Measurements from ENCODE around the gene KRT9. TPM values are rescaled to one million over a fixed set of nuclear protein-coding genes. Genes with fewer than 3 reads are reported as not detected.
"Not testable (repeated sequence)": the region's sequence is repeated elsewhere in the genome, so short reads cannot be mapped to it uniquely, and the experiment has no call there.

Gene KRT9
- total RNA-seq, 8 experiments from 2014 or later = 0.11 to 1.5 (median 0.46) TPM; not detected in 1

GRCh38 chr17:41580244-41580575 is 8.4 kb upstream of the KRT9 start:
- H3K4me3 ChIP-seq = no peak overlapping the region
- peaks cover 0 to 6% of the 10 kb centered on the region in 2 donors for H3K4me1 ChIP-seq (replicated peaks in 1 of 2)
- H3K27ac ChIP-seq = no peak overlapping the region
- in situ Hi-C loops (cut with MboI; ENCODE audit: low pct_unique_long_range_greater_than_20kb in 2 of 9, low sequenced_read_pairs in 9 of 9, unreplicated experiment in 9 of 9) = no loop called here
- 100% methylated on average over 1 of the region's 2 CpGs; no CpG with 5 or more reads in 9 of the 10 experiments for WGBS, 10 experiments
- no peak for ATAC-seq (replicated peaks in 6 of 8)

- Histone ChIP-seq H3K4me3 (no peak overlapping the region), H3K4me1 (replicated peaks in 1 of 2) (peaks cover 0 to 6% of the 10 kb centered on the region in 2 donors), H3K27ac (no peak overlapping the region)
- whole genome bisulfite sequencing, 10 experiments = 0 to 71% (median 32%) methylated on average over 1 to 9 of the region's 18 CpGs; no CpG with 5 or more reads in 2 of the 10 experiments
- peak; percentile 72 to 97 (median 92) for ATAC-seq (replicated peaks in 6 of 8)
- in situ Hi-C loops (cut with MboI; ENCODE audit: low pct_unique_long_range_greater_than_20kb in 2 of 9, low sequenced_read_pairs in 9 of 9, unreplicated experiment in 9 of 9) = no loop called here
Measured at GRCh38 chr17:41579484-41580243, 7.8 kb upstream of the KRT9 start.

DNA sequence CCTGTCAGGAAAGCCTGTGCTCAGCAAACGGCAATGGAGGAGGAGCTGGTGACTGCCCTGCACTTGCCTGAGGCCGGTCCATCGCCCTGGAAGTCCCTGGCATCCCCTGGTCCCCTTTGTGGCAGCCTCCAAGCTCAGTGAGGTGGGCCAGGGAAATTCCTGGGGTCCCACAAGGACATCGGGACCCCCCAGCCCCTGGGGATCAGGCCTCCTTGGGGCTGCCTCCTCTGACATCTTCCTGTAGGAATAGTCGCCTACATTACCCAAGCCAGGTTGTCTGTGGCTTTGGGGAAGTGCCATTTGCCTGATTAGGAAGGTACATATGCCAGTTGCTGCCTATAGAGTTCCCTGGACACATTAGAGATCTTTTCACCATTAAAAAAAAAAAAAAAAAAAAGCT is 7.1 kb upstream of the KRT9 start:
- H3K4me3 ChIP-seq = no peak overlapping the region
- in situ Hi-C loops (cut with MboI; ENCODE audit: low pct_unique_long_range_greater_than_20kb in 2 of 9, low sequenced_read_pairs in 9 of 9, unreplicated experiment in 9 of 9) = no loop called here
- WGBS, 10 experiments = 17 to 89% (median 70%) methylated on average over 1 to 4 of the region's 5 CpGs; no CpG with 5 or more reads in 3 of the 10 experiments

GRCh38 chr17:41578538-41578937 is 6.7 kb upstream of the KRT9 start:
- ATAC-seq (replicated peaks in 6 of 8) = no peak
- 60 to 100% (median 80%) methylated on average over 1 of the region's 1 CpG; no CpG with 5 or more reads in 5 of the 10 experiments for WGBS, 10 experiments

More for the DNA sequence above, 7.1 kb upstream of the KRT9 start:
- H3K4me1 ChIP-seq (replicated peaks in 1 of 2) = peaks cover 0 to 6% of the 10 kb centered on the region in 2 donors
- ATAC-seq (replicated peaks in 6 of 8) = no peak
- H3K27ac ChIP-seq = no peak overlapping the region

GRCh38 chr17:41576740-41577139 is 4.9 kb upstream of the KRT9 start:
- ATAC-seq (replicated peaks in 6 of 8); in situ Hi-C loops (cut with MboI; ENCODE audit: low pct_unique_long_range_greater_than_20kb in 2 of 9, low sequenced_read_pairs in 9 of 9, unreplicated experiment in 9 of 9); H3K4me3 ChIP-seq; H3K27ac ChIP-seq: not testable (repeated sequence)
- H3K4me1 ChIP-seq (replicated peaks in 1 of 2) = peaks cover 10 to 16% of the 10 kb centered on the region in 2 donors
- WGBS, 10 experiments = 50 to 100% methylated on average over 1 of the region's 4 CpGs; no CpG with 5 or more reads in 8 of the 10 experiments

More at GRCh38 chr17:41578538-41578937, 6.7 kb upstream of the KRT9 start:
- no peak overlapping the region for H3K27ac ChIP-seq
- peaks cover 0 to 6% of the 10 kb centered on the region in 2 donors for H3K4me1 ChIP-seq (replicated peaks in 1 of 2)
- in situ Hi-C loops (cut with MboI; ENCODE audit: low pct_unique_long_range_greater_than_20kb in 2 of 9, low sequenced_read_pairs in 9 of 9, unreplicated experiment in 9 of 9) = no loop called here
- H3K4me3 ChIP-seq = no peak overlapping the region

DNA sequence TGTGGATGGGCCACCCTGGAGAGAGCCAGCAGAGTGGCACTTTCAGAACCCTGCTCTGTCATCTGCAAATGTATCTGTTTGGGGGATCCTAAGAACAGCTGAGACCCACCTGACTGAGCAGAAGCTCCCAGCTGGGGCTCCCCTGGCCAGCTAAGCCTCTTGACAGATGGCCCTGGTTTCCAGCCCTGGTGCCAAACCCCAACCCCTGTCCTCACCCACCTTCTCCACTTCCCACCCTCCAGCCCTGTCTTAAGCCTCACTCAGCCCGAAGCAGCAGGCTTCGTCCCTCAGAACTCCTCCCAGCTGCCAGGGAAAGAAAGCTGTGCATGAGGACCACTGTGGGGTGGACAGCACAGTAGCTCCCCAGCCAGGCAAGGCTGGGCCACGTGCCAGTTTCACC is 3.5 kb upstream of the KRT9 start:
- H3K4me1 ChIP-seq (replicated peaks in 1 of 2) = peaks cover 14 to 19% of the 10 kb centered on the region in 2 donors
- in situ Hi-C loops (cut with MboI; ENCODE audit: low pct_unique_long_range_greater_than_20kb in 2 of 9, low sequenced_read_pairs in 9 of 9, unreplicated experiment in 9 of 9) = no loop called here
- WGBS, 10 experiments = 58 to 81% (median 74%) methylated on average over 2 to 3 of the region's 3 CpGs; no CpG with 5 or more reads in 7 of the 10 experiments
- no peak overlapping the region for H3K27ac ChIP-seq
- H3K4me3 ChIP-seq = no peak overlapping the region
- ATAC-seq (replicated peaks in 6 of 8) = no peak

- 58 to 98% (median 87%) methylated on average over 2 to 6 of the region's 6 CpGs; no CpG with 5 or more reads in 1 of the 10 experiments for WGBS, 10 experiments
- Histone ChIP-seq H3K4me1 (replicated peaks in 1 of 2) (peaks cover 14 to 17% of the 10 kb centered on the region in 2 donors), H3K4me3 (no peak overlapping the region), H3K27ac (no peak overlapping the region)
- in situ Hi-C loops (cut with MboI; ENCODE audit: low pct_unique_long_range_greater_than_20kb in 2 of 9, low sequenced_read_pairs in 9 of 9, unreplicated experiment in 9 of 9) = loop anchor here in 2 of 9 experiments (25.0 kb wide), 2 partner anchors 95 to 655 kb away; no protein-coding TSS in a partner anchor
- ATAC-seq (replicated peaks in 6 of 8) = no peak
Measured at GRCh38 chr17:41567317-41567716, 4.5 kb downstream of the KRT9 start.

DNA sequence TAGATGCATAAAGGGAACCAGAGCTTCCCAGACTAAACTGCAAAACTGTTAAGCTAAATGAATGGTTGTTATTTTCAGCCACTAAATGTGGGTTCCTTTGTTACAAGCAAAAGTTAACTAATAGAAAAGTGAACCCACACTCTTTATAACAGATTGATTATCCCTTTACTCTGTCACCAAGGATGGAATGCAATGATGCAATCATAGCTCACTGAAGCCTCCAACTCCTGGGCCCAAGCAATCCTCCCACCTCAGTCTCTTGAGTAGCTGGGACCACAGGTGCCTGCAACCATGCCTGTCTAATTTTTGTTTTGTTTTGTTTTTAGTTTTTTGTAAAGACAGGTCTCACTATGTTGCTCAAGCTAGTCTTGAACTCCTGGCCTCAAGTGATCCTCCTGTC is 6.5 kb downstream of the KRT9 start:
- in situ Hi-C loops (cut with MboI; ENCODE audit: low pct_unique_long_range_greater_than_20kb in 2 of 9, low sequenced_read_pairs in 9 of 9, unreplicated experiment in 9 of 9) = loop anchor here in 2 of 9 experiments (25.0 kb wide), 2 partner anchors 97 to 653 kb away; no protein-coding TSS in a partner anchor
- ATAC-seq (replicated peaks in 6 of 8) = no peak
- Histone ChIP-seq H3K27ac (no peak overlapping the region), H3K4me1 (replicated peaks in 1 of 2) (peaks cover 13 to 16% of the 10 kb centered on the region in 2 donors), H3K4me3 (no peak overlapping the region)

GRCh38 chr17:41563607-41564170 is 8.2 kb downstream of the KRT9 start:
- no peak overlapping the region for H3K27ac ChIP-seq
- ATAC-seq (replicated peaks in 6 of 8) = peak in 3 of 8 experiments; percentile 21 to 42 (median 27)
- 13 to 89% (median 63%) methylated on average over 1 to 3 of the region's 3 CpGs; no CpG with 5 or more reads in 1 of the 10 experiments for WGBS, 10 experiments
- no peak overlapping the region for H3K4me3 ChIP-seq
- in situ Hi-C loops (cut with MboI; ENCODE audit: low pct_unique_long_range_greater_than_20kb in 2 of 9, low sequenced_read_pairs in 9 of 9, unreplicated experiment in 9 of 9) = loop anchor here in 2 of 9 experiments (25.0 kb wide), 2 partner anchors 99 to 651 kb away; no protein-coding TSS in a partner anchor
- H3K4me1 ChIP-seq (replicated peaks in 1 of 2) = peaks cover 13 to 16% of the 10 kb centered on the region in 2 donors

- Histone ChIP-seq H3K4me1 (replicated peaks in 1 of 2) (peaks cover 13 to 16% of the 10 kb centered on the region in 2 donors), H3K27ac (no peak overlapping the region), H3K4me3 (no peak overlapping the region)
- in situ Hi-C loops (cut with MboI; ENCODE audit: low pct_unique_long_range_greater_than_20kb in 2 of 9, low sequenced_read_pairs in 9 of 9, unreplicated experiment in 9 of 9) = loop anchor here in 2 of 9 experiments (25.0 kb wide), 2 partner anchors 101 to 649 kb away; no protein-coding TSS in a partner anchor
- WGBS, 10 experiments = 40 to 83% (median 58%) methylated on average over 2 to 6 of the region's 6 CpGs; no CpG with 5 or more reads in 3 of the 10 experiments
- ATAC-seq (replicated peaks in 6 of 8) = peak in 2 of 8 experiments; percentile 48 to 61
Measured at GRCh38 chr17:41561554-41561953, 10.3 kb downstream of the KRT9 start.

- H3K4me3 ChIP-seq = no peak overlapping the region
- ATAC-seq (replicated peaks in 6 of 8) = no peak
- 50 to 100% (median 88%) methylated on average over 1 to 2 of the region's 2 CpGs; no CpG with 5 or more reads in 5 of the 10 experiments for WGBS, 10 experiments
- in situ Hi-C loops (cut with MboI; ENCODE audit: low pct_unique_long_range_greater_than_20kb in 2 of 9, low sequenced_read_pairs in 9 of 9, unreplicated experiment in 9 of 9) = loop anchor here in 3 of 9 experiments (10.0 to 25.0 kb wide), 3 partner anchors 85 to 647 kb away; no protein-coding TSS in a partner anchor
- peaks cover 13 to 16% of the 10 kb centered on the region in 2 donors for H3K4me1 ChIP-seq (replicated peaks in 1 of 2)
- H3K27ac ChIP-seq = no peak overlapping the region
Measured at GRCh38 chr17:41559548-41559947, 12.3 kb downstream of the KRT9 start.

- H3K4me1 ChIP-seq (replicated peaks in 1 of 2) = peaks cover 5 to 9% of the 10 kb centered on the region in 2 donors
- H3K27ac ChIP-seq = no peak overlapping the region
- 50 to 100% (median 90%) methylated on average over 1 to 5 of the region's 9 CpGs; no CpG with 5 or more reads in 6 of the 10 experiments for WGBS, 10 experiments
- in situ Hi-C loops (cut with MboI; ENCODE audit: low pct_unique_long_range_greater_than_20kb in 2 of 9, low sequenced_read_pairs in 9 of 9, unreplicated experiment in 9 of 9) = loop anchor here in 3 of 9 experiments (10.0 to 25.0 kb wide), 3 partner anchors 88 to 645 kb away; no protein-coding TSS in a partner anchor
- H3K4me3 ChIP-seq = no peak overlapping the region
- ATAC-seq (replicated peaks in 6 of 8) = no peak
Measured at GRCh38 chr17:41556931-41557330, 14.9 kb downstream of the KRT9 start.

DNA sequence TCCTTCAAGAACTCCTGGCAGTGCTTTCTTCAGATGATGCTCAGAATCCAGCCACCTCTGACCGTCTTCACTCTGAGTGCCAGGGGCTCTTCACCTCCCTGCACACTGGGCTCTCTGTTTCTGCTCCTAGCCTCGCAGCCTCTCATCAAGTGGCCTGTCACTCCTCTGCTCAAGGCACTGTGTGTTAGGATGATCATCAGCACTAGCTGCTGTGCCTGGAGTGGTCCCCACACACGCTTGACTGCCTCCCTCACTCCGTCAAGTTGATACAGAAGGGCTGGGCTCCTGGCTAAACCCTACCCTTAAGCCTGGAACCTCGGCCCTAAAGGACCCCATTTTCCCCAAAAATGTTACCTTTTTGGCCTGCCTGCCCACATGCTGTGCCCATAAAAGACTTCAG is 15.6 kb downstream of the KRT9 start:
- no peak overlapping the region for H3K4me3 ChIP-seq
- H3K27ac ChIP-seq = no peak overlapping the region
- in situ Hi-C loops (cut with MboI; ENCODE audit: low pct_unique_long_range_greater_than_20kb in 2 of 9, low sequenced_read_pairs in 9 of 9, unreplicated experiment in 9 of 9) = loop anchor here in 3 of 9 experiments (10.0 to 25.0 kb wide), 3 partner anchors 88 to 644 kb away; no protein-coding TSS in a partner anchor
- ATAC-seq (replicated peaks in 6 of 8) = no peak
- 50 to 100% (median 67%) methylated on average over 1 to 2 of the region's 5 CpGs; no CpG with 5 or more reads in 6 of the 10 experiments for WGBS, 10 experiments
- H3K4me1 ChIP-seq (replicated peaks in 1 of 2) = peaks cover 3% of the 10 kb centered on the region in 2 donors

All from motor neuron (in vitro differentiated cells).